Endothelial cell of umbilical vein (primary cell): ENCODE results near the gene CUX1. TPM values are rescaled to one million over a fixed set of nuclear protein-coding genes. Genes with fewer than 3 reads are reported as not detected.

ENCODE experiments used
- BruUV-seq: library from RNA; stranded (reverse); fragments of 400-500 nt; replicated peaks from 2 replicates; lab custom pipeline; 2021; lab: Mats Ljungman, UMichigan
- CTCF ChIA-PET: fragments of 300-600, 350-600 bp; sonication (Branson Sonifier 250); formaldehyde crosslinking; loops from one replicate; lab custom pipeline; 2021; ENCODE audit warnings: antibody characterized with exemption, inconsistent platforms; lab: Charles Lee
- POLR2A ChIA-PET: fragments of 300-600, 350-600 bp; sonication (Branson Sonifier 250); formaldehyde crosslinking; loops from one replicate; lab custom pipeline; 2021; ENCODE audit warnings: antibody characterized with exemption, inconsistent platforms; lab: Charles Lee
- DNase-seq: peaks from one replicate; pipeline ENCODE4 v3.0.0-alpha.2; 2011; ENCODE audit warnings: low read depth, low spot score
- FAIRE-seq: peaks from 2 replicates; lab custom pipeline; 2011; peaks lifted over from hg19 to GRCh38; lab: Jason Lieb, UNC
- H2AFZ ChIP-seq: 2 replicates; pipeline ENCODE4 v1.6.0; 2012; ENCODE audit warnings: low read depth, low read length, control low read depth, inconsistent platforms
- H3K27ac ChIP-seq: 2 replicates; pipeline ENCODE4 v1.5.1; 2011; ENCODE audit warnings: low read depth, mild to moderate bottlenecking, control low read depth, low read length, moderate library complexity; ENCODE audit not compliant: insufficient read depth
- H3K27me3 ChIP-seq, 2 experiments: 2 replicates each; pipeline versions ENCODE4 v1.6.0 to v1.6.1; 2011; ENCODE audit warnings: low read length in 2 of 2, mixed read lengths in 1 of 2; ENCODE audit not compliant: control insufficient read depth in 2 of 2, insufficient read depth in 2 of 2
- H3K36me3 ChIP-seq, 2 experiments: 2 replicates in 1 of 2; 3 replicates in 1 of 2; pipeline ENCODE4 v1.5.1; 2011; ENCODE audit warnings: low read length in 2 of 2, mild to moderate bottlenecking in 1 of 2, moderate library complexity in 1 of 2; ENCODE audit not compliant: control insufficient read depth in 2 of 2, insufficient read depth in 2 of 2; ENCODE audit errors: extremely low read depth in 1 of 2
- H3K4me1 ChIP-seq: 3 replicates; pipeline ENCODE4 v1.5.1; 2011; ENCODE audit warnings: mild to moderate bottlenecking, low read length; ENCODE audit not compliant: control insufficient read depth, insufficient read depth; ENCODE audit errors: extremely low read depth
- H3K4me2 ChIP-seq: 2 replicates; pipeline ENCODE4 v1.6.1; 2011; ENCODE audit warnings: low read length, control low read depth, mixed read lengths; ENCODE audit not compliant: insufficient read depth
- H3K4me3 ChIP-seq, 3 experiments: fragments of 200-600 bp in 1 of 3; sonication (generic), shearing (Covaris generic) in 1 of 3; replicated peaks in 1 of 3; 2 replicates each; pipeline ENCODE4 v1.5.1; 2011 to 2016; ENCODE audit warnings: control low read depth in 3 of 3, low read length in 3 of 3, mild to moderate bottlenecking in 2 of 3, inconsistent platforms in 1 of 3, low read depth in 1 of 3, moderate library complexity in 1 of 3; ENCODE audit not compliant: insufficient read depth in 1 of 3
- H3K79me2 ChIP-seq: 2 replicates; pipeline ENCODE4 v1.6.0; 2012; ENCODE audit warnings: low read length, inconsistent platforms; ENCODE audit not compliant: control insufficient read depth, insufficient read depth
- H3K9ac ChIP-seq: replicated peaks from 2 replicates; pipeline ENCODE3; 2011; ENCODE audit warnings: low read length, control low read depth; ENCODE audit not compliant: insufficient read depth; ENCODE audit errors: extremely low read depth
- H3K9me1 ChIP-seq: replicated peaks from 3 replicates; pipeline ENCODE4 v1.6.0; 2011; ENCODE audit warnings: mild to moderate bottlenecking, low read length; ENCODE audit not compliant: control insufficient read depth, insufficient read depth; ENCODE audit errors: extremely low read depth
- H3K9me3 ChIP-seq: replicated peaks from 2 replicates; pipeline ENCODE4 v1.5.1; 2012; ENCODE audit warnings: low read length, inconsistent platforms; ENCODE audit not compliant: control insufficient read depth, insufficient read depth
- H4K20me1 ChIP-seq: replicated peaks from 2 replicates; pipeline ENCODE3; 2011; ENCODE audit warnings: mild to moderate bottlenecking, low read length; ENCODE audit not compliant: control insufficient read depth, insufficient read depth; ENCODE audit errors: extremely low read depth
- CTCF ChIP-seq, 2 donors: IDR thresholded peaks; 1 replicate in 1 of 2; 2 replicates in 1 of 2; pipeline ENCODE4 v1.5.1; 2011; ENCODE audit warnings: low read length in 2 of 2, mild to moderate bottlenecking in 2 of 2, moderate library complexity in 2 of 2, control low read depth in 1 of 2, inconsistent platforms in 1 of 2, low read depth in 1 of 2; ENCODE audit not compliant: insufficient read depth in 1 of 2; ENCODE audit errors: extremely low read depth in 1 of 2
- EZH2 ChIP-seq: IDR thresholded peaks from 2 replicates; pipeline ENCODE4 v1.6.1; 2012; ENCODE audit warnings: borderline replicate concordance, low read depth, mild to moderate bottlenecking, moderate library complexity, low read length, inconsistent platforms; ENCODE audit not compliant: severe bottlenecking
- FOS ChIP-seq: IDR thresholded peaks from 2 replicates; pipeline ENCODE4 v1.6.1; 2011; ENCODE audit warnings: mild to moderate bottlenecking, low read length, moderate library complexity, borderline replicate concordance; ENCODE audit not compliant: insufficient read depth
- GATA2 ChIP-seq: IDR thresholded peaks from 2 replicates; pipeline ENCODE4 v1.7.0; 2011; ENCODE audit warnings: low read depth, mild to moderate bottlenecking, moderate library complexity, mixed read lengths, low read length; ENCODE audit not compliant: insufficient read length, insufficient read depth
- JUN ChIP-seq: IDR thresholded peaks from 2 replicates; pipeline ENCODE4 v1.6.1; 2011; ENCODE audit warnings: borderline replicate concordance, low read depth; ENCODE audit not compliant: insufficient read length, insufficient read depth
- MAX ChIP-seq: IDR thresholded peaks from 2 replicates; pipeline ENCODE4 v1.6.1; 2011; ENCODE audit not compliant: insufficient read depth, insufficient read length
- MYC ChIP-seq: IDR thresholded peaks from one replicate; pipeline ENCODE4 v1.6.1; 2011; ENCODE audit warnings: mild to moderate bottlenecking, low read depth, low read length
- POLR2A ChIP-seq: IDR thresholded peaks from 2 replicates; pipeline ENCODE4 v1.6.1; 2012; ENCODE audit warnings: low read depth, mild to moderate bottlenecking, control low read depth, low read length
- POLR2AphosphoS5 ChIP-seq: IDR thresholded peaks from 2 replicates; pipeline ENCODE4 v1.6.1; 2012; ENCODE audit warnings: low read depth, mild to moderate bottlenecking, control low read depth, low read length, moderate library complexity; ENCODE audit not compliant: insufficient read depth
- dilution Hi-C: fragments of 300-500 bp; cut with MboI; formaldehyde crosslinking; loops from one replicate; pipeline ENCODE4 v1.15.0; 2019; ENCODE audit warnings: low sequenced_read_pairs; ENCODE audit not compliant: extremely low pct_ligation_motif_present
- intact Hi-C: fragments of 100-400 bp; cut with micrococcal nuclease; formaldehyde crosslinking; loops from one replicate; pipeline ENCODE4 v1.10.0; 2022
- polyA plus RNA-seq, 4 experiments: library from polyadenylated mRNA; depleted of rRNA in 3 of 4; stranded (reverse) in 3 of 4; unstranded in 1 of 4; fragments of >200 nt; gene quantifications; 2 replicates each; pipeline versions ENCODE4 v1.2.1 to v1.2.3, GENCODE V29; 2011 to 2012; ENCODE audit warnings: missing spikeins in 1 of 4
- total RNA-seq: library from RNA; stranded (reverse); gene quantifications from 2 replicates; pipeline ENCODE4 v1.2.3, GENCODE V29; 2021

Gene CUX1
- total and polyA plus RNA-seq, 2 donors (not counting 3 experiments of a cell fraction or from before 2014, with no cell fraction given) = 13.8 to 49.8 TPM

DNA sequence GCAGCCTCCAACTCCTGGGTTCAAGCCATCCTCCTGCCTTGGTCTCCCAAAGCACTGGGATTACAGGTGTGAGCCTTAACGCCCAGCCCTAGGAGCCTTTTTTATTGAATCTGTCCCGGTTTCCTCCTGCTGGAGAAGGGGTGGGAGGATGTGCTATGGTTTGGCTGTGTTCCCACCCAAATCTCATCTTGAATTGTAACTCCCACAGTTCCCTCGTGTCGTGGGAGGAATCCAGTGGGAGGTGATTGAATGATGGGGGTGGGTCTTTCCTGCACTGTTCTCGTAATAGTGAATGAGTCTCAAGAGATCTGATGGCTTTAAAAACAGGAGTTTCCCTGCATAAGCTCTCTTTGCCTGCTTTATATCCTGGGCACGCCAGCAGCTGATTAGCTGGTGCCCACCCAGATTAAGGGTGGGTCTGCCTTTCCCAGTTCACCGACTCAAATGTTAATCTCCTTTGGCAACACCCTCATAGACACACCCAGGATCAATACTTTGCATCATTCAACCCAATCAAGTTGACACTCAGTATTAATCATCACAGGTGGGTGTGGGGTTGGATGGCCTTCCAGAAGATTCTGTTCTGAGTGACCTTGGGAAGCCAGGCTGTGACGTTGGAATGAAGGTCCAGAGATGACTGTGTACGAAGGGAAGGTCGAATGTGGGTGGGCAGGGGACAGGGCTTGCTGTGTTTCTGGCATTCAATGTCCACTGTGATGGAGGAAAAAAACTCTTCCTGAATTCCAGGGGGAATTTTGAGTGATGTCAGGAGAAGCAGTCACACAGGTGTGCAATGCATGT lies 33.8 kb upstream of the CUX1 start:
- ChIA-PET POLR2A (no interaction called here), CTCF (interaction anchor here (0.9 kb wide), 1 partner anchor 22 kb away, joined by 3 read pairs; no protein-coding TSS in a partner anchor)
- no peak overlapping the region for H3K27ac ChIP-seq
- no peak overlapping the region for H3K4me2 ChIP-seq
- no peak for DNase-seq
- intact Hi-C loops (no loop called here), dilution Hi-C loops (no loop called here)
- H4K20me1 ChIP-seq = no peaks in the 10 kb centered on the region
- BruUV-seq = no TSS peak
- no peaks in the 10 kb centered on the region for H3K4me1 ChIP-seq
- H2AFZ ChIP-seq = no peak overlapping the region
- H3K9me1 ChIP-seq = no peaks in the 10 kb centered on the region
- H3K79me2 ChIP-seq = no peaks in the 10 kb centered on the region
- no peak overlapping the region for H3K4me3 ChIP-seq
- H3K27me3 ChIP-seq = peaks cover 4 to 8% of the 10 kb centered on the region in 2 experiments
- TF ChIP-seq GATA2 = no peak
- no peak for TF ChIP-seq MYC
- TF ChIP-seq MAX = no peak
- TF ChIP-seq POLR2AphosphoS5 = no peak
- no peak for TF ChIP-seq CTCF (IDR thresholded peaks at IDR 0.05; ENCODE audit: extremely low read depth in 1 of 2, insufficient read depth in 1 of 2, low read depth in 1 of 2, low read length in 2 of 2)
- no peak for TF ChIP-seq EZH2
- TF ChIP-seq JUN = no peak
- TF ChIP-seq FOS = no peak
- TF ChIP-seq POLR2A = no peak
- no peak overlapping the region for H3K9ac ChIP-seq
- no peaks in the 10 kb centered on the region for H3K36me3 ChIP-seq
- no peak for FAIRE-seq
- no peaks in the 10 kb centered on the region for H3K9me3 ChIP-seq
